T-helper 2 cell treated with Interferon-gamma antibody and Interleukin-4, amounts not matched to agents 100 ng/mL and 5 ng/mL, for 36 hours (primary cell): ENCODE measurements around the gene SPTBN4. TPM values are rescaled to one million over a fixed set of nuclear protein-coding genes. Genes with fewer than 3 reads are reported as not detected.
"Not testable (repeated sequence)": the region's sequence is repeated elsewhere in the genome, so short reads cannot be mapped to it uniquely, and the experiment has no call there.

Source experiments
- intact Hi-C: fragments of 100-400 bp; cut with micrococcal nuclease; formaldehyde crosslinking; loops from one replicate; pipeline ENCODE4 v1.15.1; 2023
- total RNA-seq: library from RNA; stranded (reverse); gene quantifications from 2 replicates; pipeline ENCODE4 v1.2.3, GENCODE V29; 2022

SPTBN4 gene
- total RNA-seq, 1 donor from 2014 or later: 0.57 TPM

DNA sequence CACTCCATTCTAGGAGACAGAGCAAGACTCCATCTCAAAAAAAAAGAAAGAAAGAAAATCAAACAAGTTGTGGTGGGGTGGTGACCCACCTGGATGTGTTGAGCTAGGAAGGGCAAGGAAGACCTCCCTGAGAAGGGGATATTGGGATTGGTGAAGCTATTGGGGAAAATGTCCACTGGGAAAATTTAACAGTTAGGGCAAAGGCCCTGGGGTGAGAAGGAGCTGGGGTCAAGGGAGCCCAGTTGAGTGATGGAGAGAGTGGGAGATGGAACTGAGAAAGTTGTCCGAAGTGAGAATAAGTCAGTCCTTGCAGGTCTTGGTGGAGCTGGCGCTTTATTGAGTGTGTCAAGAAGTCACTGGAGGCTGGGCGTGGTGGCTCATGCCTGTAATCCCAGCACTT, 28.5 kb upstream of the SPTBN4 start:
- intact Hi-C loops: no loop called here

DNA sequence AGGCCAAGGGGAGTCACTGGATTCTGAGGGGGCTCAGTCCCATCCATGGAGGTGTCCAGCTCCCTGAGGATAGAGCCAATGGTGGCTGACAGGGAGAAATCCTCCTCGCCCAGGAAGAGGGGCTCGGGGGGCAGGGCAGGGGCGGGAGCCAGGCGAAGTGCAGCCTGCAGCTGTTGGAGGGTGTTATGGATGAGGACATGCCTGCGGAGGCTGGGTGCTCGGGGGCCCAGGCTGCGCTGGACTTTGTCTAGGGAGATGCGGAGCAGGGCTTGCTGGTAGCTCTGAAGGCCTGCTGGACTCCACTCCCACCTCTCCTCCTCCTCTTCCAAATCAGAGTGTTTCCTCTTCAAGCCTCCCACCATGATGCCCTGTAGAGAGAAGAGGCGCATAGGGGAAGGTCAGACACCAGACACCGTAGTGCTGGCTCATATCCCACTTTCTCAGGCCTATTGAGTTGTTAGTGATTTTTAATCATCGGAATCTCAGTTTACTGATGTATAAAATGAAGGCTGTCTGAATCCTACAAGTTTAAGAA, 25.0 kb upstream of the SPTBN4 start:
- intact Hi-C loops: loop anchor here (5.0 to 10.0 kb wide), 2 partner anchors 276 to 333 kb away; partner anchors contain the start of genes COQ8B, ITPKC, MIA and RAB4B

DNA sequence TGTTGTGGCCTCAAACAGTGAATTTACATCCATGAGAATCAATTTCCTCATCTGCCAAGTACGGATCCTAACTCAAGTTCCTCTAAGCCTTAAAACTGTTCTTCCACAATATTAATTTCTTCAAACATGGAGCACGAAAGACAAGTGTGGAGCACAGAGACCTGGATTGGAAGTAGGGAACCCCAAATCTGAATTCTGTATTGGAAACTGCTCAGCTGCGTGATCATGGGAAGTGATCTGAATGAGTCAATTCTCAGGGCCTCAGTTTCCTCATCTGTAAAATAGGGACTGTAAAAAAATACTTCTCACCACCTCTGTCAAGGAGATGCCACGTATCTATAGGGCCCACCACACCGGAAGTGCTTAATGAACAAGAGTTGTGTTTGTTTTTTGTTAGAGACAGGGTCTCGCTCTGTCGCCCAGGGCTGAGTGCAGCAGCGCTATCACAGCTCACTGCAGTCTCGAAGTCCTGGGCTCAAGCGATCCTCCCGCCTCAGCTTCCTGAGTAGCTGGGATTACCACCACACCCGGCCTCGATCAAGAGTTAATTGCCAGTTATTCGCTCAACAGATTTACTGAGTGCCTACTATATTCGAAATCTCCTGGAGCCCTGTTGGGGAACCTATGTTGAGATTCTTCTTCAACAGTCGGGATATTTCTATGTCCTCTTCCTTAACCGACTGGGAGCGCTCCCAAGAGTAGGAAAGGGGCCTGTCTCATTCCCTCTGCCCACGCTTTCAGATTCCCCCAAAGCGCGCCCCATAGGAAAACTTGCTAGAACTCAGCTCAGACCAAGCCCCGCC, 24.3 kb upstream of the SPTBN4 start:
- intact Hi-C loops: loop anchor here (1.0 to 10.0 kb wide), 6 partner anchors 16 to 357 kb away; partner anchors contain the start of genes C19orf47, COQ8B, EGLN2 and ITPKC

DNA sequence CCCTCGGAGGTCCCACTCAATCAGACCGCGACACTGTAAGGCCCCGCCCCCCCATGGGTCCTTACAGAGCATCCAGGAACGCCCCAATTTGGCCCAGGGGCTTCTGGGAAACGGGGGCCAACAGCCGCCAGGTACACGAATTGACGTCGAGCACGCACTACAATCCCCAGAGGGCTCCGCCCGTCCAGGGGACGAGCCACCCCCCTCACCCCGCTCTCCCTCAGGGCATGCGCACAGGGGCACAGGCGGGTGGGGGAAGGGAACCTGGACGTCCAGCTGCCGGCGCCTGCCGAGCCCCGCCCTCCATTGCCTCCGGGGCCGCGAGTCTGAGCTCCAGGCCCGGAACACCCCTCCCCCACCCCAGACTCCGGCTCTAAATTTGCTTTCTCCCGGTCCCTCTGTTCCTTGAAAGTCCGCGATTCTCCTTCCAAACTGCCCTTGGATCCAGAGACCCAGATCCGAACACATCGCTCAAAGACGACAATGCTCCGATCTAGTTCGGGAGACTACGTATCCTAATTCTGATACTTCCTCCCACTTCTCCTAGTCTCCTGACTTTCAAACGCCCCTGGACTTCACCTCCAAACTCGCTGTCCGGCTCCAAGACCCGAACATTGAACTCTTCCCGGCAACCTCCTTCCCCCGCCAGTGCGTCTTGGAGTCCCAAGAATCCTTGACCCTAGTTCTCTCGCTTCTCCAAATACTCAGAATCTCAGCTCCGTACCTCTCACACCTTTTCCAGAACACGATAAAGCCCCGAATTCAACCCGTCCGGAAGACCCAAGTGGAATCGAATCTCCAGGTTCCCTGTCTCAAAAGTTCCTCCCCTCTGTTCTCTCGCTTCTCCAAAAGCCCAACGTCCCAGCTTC, 23.4 kb upstream of the SPTBN4 start:
- intact Hi-C loops: loop anchor here (1.0 to 10.0 kb wide), 6 partner anchors 17 to 356 kb away; partner anchors contain the start of genes C19orf47, COQ8B, EGLN2 and ITPKC

DNA sequence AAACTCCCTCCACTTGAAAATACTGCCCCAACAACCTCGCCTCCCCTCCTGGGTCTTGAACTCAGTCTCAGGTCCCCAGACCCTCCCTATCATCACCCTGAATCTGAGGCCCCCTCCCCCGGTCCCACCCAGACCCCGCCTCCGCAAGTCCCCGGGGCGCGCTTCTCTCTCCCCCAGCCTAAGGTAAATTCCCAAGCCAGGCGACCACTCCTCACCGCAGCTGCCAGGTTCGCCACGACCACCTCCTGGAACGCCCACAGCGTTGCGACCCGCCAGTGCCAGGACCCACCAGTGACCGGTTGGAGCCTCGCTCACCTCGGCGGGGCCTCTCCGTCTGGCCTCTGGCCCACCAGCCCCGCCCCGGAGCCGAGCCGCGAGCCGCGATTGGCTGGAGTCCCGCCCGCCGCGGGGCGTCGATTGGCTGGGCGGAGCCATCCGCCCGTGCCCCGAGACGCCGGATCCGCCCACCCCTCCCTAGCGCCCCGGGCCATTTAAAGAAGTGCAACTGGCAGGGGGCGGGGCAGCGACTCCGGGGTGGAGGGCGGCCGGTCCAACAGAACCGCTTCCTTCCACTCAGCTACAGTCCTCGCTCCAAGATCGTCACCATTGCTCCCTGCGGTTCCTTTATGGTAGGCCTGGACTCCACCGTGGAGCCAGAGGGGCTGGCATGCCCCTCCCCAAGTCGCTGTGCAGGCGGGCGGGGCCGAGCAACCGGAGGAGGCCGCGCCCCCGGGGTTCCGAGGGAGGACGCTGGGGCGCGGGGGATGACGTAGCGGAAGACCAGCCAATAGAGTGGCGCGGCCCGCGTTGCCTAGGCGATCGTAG, 22.6 kb upstream of the SPTBN4 start, which contains the start of gene SERTAD3:
Gene SERTAD3 (minus strand): TSS at position 336 of the 825 bp plus-strand sequence. CDS start 2,255 bp downstream, outside the sequence.
- intact Hi-C loops: loop anchor here (1.0 to 10.0 kb wide), 10 partner anchors 18 to 355 kb away; partner anchors contain the start of genes AKT2, BLVRB, C19orf47 and COQ8B

DNA sequence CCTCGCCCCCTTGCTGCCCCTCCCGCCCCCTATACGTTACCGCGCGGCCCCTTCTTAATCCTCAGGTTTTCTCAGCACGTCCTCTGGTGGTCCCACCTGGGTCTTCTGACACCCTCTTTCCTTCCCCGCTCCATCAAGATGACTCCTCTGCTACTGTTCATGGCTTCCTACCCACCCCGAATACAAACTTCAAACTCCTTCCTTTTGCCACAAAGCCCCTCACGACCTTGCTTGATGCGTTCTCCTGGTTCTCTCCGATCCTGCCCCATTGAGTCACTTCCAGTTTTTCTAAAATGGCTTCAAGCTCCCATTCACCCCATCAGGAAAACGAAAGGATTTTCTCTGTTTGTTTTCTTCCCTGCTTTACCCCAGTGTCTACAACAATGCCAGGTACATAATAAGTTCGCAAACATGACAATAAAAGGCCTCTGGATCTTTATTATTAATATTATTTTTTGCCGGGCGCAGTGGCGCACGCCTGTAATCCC, 21.9 kb upstream of the SPTBN4 start:
- intact Hi-C loops: loop anchor here (1.0 to 10.0 kb wide), 6 partner anchors 20 to 330 kb away; partner anchors contain the start of genes AKT2, BLVRB, COQ8B and ITPKC

DNA sequence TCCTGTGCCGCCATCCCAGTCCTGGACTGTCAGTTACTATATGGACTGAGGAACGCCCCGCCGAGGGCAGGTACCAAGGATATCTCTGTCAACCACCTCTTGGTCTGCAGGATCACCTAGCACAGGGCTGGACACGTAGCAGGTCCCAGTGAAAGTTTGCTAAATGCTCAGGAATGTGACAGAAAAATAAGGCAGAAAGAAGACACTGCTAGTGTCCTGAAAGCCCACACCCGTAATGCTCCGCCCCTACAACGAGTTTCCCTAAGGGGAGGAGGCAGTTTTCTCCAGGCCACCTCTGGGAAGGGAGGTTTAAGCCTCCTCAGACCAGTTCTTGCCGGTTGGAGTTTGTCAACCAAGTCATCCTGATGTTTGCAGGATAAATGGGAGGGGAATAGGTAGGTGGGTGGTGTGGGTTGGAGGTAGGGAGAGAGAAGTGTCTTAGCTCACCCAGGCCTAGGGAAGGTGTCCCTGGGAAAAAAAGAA, 21.0 kb upstream of the SPTBN4 start:
- intact Hi-C loops: loop anchor here (2.0 to 10.0 kb wide), 2 partner anchors 159 to 329 kb away; partner anchors contain the start of genes MIA and RAB4B

DNA sequence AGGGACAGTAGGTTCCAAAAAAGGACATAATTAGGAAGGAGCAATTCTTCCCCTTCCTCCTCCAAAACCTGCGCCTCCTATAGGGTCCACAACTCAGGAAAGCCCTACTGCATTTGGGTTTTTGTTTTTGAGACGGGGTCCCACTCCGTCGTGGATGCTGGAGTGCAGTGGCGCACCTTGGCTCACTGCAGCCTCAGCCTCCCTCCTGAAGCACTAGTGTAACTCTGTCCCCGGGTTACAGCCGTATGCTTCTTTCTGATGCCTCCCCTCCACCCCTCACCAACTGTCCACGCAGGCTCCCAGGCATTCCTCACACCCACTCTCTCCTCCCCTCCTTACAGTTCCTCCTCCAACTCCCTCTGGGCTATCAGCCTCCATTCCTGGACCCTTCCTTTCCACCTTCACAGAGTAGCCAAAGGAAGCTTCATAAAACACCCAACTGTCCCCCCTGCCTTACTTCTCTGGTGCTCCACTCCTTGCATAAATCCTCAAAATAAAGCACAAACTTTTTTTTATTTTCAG, 20.5 kb upstream of the SPTBN4 start:
- intact Hi-C loops: loop anchor here (10.0 kb wide), 1 partner anchor 328 kb away; the partner anchor contains the start of genes MIA and RAB4B

DNA sequence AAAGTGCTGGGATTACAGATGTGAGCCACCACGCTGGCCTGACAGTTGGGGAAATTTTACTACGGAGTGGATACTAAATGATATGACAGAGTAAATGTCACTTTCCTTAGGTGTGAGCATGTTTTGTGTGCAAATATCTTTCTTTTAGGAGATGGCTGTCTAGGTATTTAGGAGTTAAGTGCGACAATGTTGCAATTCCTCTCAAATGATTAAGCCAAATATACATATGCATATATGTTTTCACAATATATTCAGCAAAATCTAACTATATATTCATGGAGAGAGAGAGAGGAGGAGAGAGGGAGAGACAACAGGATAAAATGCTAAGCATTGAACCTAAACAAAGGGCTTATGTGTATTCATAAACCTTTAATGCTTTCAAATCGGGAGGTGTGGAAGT, 17.3 kb upstream of the SPTBN4 start:
- intact Hi-C loops: loop anchor here (10.0 kb wide), 1 partner anchor 325 kb away; the partner anchor contains the start of genes MIA and RAB4B

DNA sequence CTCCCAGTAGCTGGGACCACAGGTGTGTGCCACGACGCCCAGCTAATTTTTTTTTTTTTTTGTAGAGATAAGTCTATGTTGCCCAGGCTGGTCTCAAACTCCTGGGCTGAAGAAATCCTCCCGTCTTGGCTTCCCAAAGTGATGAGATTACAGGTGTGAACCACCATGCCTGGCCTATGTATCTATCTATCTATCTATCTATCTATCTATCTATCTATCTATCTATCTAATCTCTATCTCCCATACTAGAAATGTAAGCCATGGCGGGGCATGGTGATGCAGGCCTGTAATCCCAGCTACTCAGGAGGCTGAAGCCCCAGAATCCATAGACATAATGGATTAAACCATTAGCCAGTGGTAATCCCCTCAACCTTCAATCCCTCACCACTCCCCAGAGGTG, 16.1 kb upstream of the SPTBN4 start:
- intact Hi-C loops: no loop called here

DNA sequence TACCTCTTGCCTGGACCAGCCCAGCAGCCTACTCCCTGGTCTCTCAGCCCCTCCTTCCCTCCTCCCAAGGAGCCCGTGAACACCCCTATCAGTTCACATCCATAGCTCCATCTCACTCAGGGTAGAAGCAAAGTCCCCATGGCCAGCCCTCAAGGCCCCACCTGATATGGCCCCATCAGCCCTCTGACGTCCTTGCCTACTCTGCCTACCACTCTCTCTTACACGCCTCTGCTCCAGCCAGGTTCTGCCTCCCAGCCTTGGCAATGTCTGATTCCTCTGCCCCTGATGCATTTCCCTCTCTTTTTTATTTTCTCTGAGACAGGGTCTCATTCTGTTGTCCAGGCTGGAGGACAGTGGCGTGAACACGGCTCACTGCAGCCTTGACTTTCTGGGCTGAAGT, 14.8 kb upstream of the SPTBN4 start:
- intact Hi-C loops: no loop called here

DNA sequence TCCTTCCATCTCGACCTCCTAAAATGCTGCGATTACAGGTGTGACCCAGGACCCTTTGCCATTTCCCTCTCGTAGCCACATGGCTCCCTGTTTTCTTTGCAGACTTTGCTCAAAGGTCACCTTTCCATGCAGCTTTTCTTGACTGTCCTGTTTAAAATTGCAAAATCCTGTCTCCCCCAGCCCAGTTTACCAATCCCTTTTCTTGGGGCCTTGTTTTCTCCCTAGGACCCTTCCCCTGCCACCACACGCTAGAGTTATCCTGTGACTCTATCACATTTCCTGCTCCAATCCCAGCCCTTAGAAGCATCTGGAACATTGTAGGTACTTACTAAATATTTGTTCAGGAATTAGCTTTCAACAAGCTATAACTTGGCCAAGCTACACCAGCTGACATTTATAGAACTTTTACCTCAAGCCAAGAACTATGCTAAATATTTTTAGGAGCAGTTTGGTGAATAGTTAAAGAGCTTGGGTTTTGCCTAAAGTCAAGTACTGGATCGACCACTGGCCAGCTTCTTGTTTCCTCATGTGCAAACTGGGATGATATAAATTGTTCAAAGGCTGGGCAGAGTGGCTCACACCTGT, 13.6 kb upstream of the SPTBN4 start:
- intact Hi-C loops: no loop called here

DNA sequence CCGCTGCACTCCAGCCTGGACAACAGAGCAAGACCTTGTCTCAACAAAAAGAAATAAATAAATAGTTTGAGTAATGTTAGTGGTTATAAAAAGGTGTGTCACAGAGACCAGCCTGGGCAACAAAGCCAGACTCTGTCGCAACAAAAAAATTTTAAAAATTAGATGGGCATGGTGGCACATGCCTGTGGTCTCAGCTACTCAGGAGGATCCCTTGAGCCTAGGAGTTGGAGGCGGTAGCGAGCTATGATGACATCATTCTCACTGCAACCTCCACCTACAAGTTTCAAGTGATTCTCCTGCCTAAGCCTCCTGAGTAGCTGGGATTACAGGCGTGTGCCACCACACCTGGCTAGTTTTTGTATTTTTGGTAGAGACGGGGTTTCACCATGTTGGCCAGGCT, 12.9 kb upstream of the SPTBN4 start:
- intact Hi-C loops: not testable (repeated sequence)

DNA sequence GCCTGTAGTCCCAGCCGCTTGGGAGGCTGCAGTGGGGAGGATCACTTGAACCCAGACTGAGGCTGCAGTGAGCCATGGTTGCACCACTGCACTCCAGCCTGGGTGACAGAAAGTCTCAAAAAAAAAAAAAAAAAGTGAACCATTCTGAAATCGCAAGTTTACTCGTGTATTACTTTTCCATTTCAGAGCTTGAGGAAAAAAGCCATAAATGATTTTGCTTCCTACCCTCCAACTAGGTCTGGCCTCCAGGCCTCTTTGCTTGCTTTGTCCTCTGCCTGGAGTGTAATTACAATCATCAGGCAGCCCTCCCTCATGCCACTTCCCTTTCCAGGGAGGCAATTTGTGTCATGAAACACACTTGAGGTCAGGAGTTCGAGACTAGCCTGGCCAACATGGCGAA, 9.8 kb upstream of the SPTBN4 start:
- intact Hi-C loops: no loop called here

DNA sequence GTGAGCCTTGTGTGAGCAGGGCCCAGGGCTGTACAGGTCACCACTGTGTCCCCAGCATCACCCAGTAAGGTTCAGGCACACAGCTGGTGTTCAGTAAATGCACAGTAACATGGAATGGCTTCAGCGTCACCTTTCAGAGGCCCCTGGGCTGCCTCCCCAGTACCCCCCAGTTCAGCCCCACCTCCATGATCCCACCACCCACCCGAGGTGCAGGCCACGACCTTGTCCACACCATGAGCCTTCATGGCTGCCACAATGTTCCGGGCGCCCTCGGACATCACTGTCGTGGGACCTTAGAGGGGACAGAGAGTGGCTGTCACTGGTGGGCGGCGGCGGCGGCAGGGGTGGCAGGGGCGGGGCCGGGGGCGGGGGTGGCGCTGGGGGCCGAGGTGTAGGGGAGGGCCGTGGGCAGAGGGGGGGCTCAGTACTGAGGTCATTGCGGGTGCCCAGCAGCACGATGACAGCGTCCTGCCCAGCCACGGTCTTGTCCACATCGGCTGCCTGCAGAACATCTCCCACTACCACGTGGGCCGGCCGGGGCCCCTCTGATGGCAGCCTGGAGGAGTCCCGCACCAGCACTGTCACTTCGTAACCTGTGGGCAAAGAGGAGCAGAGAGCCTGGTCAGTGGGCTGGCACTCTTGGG, 8.7 kb upstream of the SPTBN4 start:
- intact Hi-C loops: no loop called here

DNA sequence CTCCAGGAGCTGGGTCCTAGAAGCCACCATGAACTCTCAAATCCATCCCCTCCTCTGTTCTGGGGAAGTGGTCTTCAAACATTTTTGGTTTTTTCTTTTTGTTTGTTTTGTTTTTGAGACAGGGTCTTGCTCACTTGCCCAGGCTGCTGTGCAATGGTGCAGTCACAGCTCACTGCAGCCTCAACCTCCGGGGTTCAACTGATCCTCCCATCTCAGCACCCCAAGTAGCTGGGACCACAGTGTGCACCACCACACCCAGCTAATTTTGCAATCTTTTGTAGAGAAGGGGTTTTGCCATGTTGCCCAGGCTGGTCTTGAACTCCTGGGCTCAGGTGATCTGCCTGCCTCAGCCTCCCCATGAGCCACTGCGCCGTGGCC, 8.2 kb upstream of the SPTBN4 start:
- intact Hi-C loops: no loop called here

DNA sequence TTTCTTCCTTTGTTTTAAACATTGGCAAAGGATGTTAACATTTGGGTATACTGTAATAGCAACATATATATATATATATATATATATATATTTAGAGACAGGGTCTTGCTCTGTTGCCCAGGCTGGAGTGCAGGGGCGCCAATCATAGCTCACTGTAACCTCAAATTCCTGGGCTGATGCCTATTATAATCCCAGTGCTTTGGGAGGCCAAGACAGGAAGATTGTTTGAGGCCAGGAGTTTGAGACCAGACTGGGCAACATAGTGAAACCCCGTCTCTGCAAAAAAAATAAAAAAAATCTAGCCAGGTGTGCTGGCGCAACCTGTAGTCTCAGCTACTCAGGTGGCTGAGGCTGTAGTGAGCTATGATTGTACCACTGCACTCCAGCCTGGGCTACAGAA, 6.6 kb upstream of the SPTBN4 start:
- intact Hi-C loops: no loop called here

DNA sequence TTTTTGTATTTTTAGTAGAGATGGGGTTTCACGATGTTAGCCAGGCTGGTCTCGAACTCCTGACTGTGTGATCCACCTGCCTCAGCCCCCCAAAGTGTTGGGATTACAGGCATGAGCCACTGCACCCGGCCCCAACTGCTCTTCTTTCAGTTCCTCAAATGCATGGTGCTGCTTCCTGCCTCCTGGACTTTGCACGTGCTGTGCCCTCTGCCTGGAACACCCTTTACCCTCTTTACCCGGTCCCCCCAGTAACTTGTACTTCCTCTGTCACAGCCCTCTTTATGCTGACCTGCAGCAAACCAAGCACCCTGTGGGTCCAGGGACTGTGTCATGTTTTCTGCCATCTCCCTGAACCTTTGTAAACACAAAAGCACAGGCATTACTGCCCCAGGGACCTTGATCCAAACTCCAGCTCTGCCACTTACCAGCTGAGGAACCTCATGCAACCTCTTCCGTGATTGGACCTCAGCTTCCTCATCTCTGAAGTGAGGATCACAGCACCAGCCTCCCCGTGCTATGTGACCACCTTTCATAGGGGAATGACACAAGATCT, 5.1 kb upstream of the SPTBN4 start:
- intact Hi-C loops: no loop called here
